ENCODE results near the gene CLEC16A. TPM values are rescaled to one million over a fixed set of nuclear protein-coding genes. Genes with fewer than 3 reads are reported as not detected.

CLEC16A gene
- total RNA-seq, 1 donor from 2014 or later: 14.6 TPM

- H3K9me3 ChIP-seq (ENCODE audit: control insufficient read depth in 3 of 3, low read length in 3 of 3): no peaks in the 10 kb centered on the region
- H3K27ac ChIP-seq (ENCODE audit: low read depth, low read length): no peak overlapping the region
- H3K4me1 ChIP-seq (ENCODE audit: control insufficient read depth in 3 of 3, insufficient read depth in 3 of 3, low read length in 3 of 3): peaks cover 0 to 8% (median 2%) of the 10 kb centered on the region in 3 donors
- H3K36me3 ChIP-seq (ENCODE audit: control insufficient read depth in 3 of 3, insufficient read depth in 3 of 3, low read length in 3 of 3): no peaks in the 10 kb centered on the region
- no peaks in the 10 kb centered on the region for H3K27me3 ChIP-seq (ENCODE audit: control insufficient read depth in 3 of 3, insufficient read depth in 3 of 3, low read length in 3 of 3)
- H3K9ac ChIP-seq (ENCODE audit: low read depth in 1 of 3, low read length in 3 of 3): no peak overlapping the region
- no peak overlapping the region for H3K4me3 ChIP-seq (ENCODE audit: low read length in 3 of 3)
Measured at GRCh38 chr16:11152677-11153331, 208.4 kb downstream of the CLEC16A start.

- H3K36me3 ChIP-seq (ENCODE audit: control insufficient read depth in 3 of 3, insufficient read depth in 3 of 3, low read length in 3 of 3): no peaks in the 10 kb centered on the region
Measured at GRCh38 chr16:11155284-11155806, 211.0 kb downstream of the CLEC16A start.

GRCh38 chr16:11156401-11156800 is 212.0 kb downstream of the CLEC16A start:
- peaks cover 0 to 4% (median 0%) of the 10 kb centered on the region in 3 donors for H3K9me3 ChIP-seq (ENCODE audit: control insufficient read depth in 3 of 3, low read length in 3 of 3)
- H3K27ac ChIP-seq (ENCODE audit: low read depth, low read length): no peak overlapping the region
- H3K4me3 ChIP-seq (ENCODE audit: low read length in 3 of 3): no peak overlapping the region
- no peaks in the 10 kb centered on the region for H3K27me3 ChIP-seq (ENCODE audit: control insufficient read depth in 3 of 3, insufficient read depth in 3 of 3, low read length in 3 of 3)
- H3K36me3 ChIP-seq (ENCODE audit: control insufficient read depth in 3 of 3, insufficient read depth in 3 of 3, low read length in 3 of 3): no peaks in the 10 kb centered on the region
- no peak overlapping the region for H3K9ac ChIP-seq (ENCODE audit: low read depth in 1 of 3, low read length in 3 of 3)
- peaks cover 6 to 20% (median 20%) of the 10 kb centered on the region in 3 donors for H3K4me1 ChIP-seq (ENCODE audit: control insufficient read depth in 3 of 3, insufficient read depth in 3 of 3, low read length in 3 of 3)

More at GRCh38 chr16:11155284-11155806, 211.0 kb downstream of the CLEC16A start:
- Histone ChIP-seq H3K4me3 (ENCODE audit: low read length in 3 of 3) (no peak overlapping the region), H3K27me3 (ENCODE audit: control insufficient read depth in 3 of 3, insufficient read depth in 3 of 3, low read length in 3 of 3) (no peaks in the 10 kb centered on the region), H3K9me3 (ENCODE audit: control insufficient read depth in 3 of 3, low read length in 3 of 3) (peaks cover 0 to under 1% (median 0%) of the 10 kb centered on the region in 3 donors), H3K4me1 (ENCODE audit: control insufficient read depth in 3 of 3, insufficient read depth in 3 of 3, low read length in 3 of 3) (peaks cover 2 to 15% (median 12%) of the 10 kb centered on the region in 3 donors), H3K9ac (ENCODE audit: low read depth in 1 of 3, low read length in 3 of 3) (no peak overlapping the region), H3K27ac (ENCODE audit: low read depth, low read length) (no peak overlapping the region)

- Histone ChIP-seq H3K27me3 (ENCODE audit: control insufficient read depth in 3 of 3, insufficient read depth in 3 of 3, low read length in 3 of 3) (no peaks in the 10 kb centered on the region), H3K4me3 (ENCODE audit: low read length in 3 of 3) (no peak overlapping the region), H3K27ac (ENCODE audit: low read depth, low read length) (no peak overlapping the region), H3K4me1 (ENCODE audit: control insufficient read depth in 3 of 3, insufficient read depth in 3 of 3, low read length in 3 of 3) (peaks cover 12 to 27% (median 27%) of the 10 kb centered on the region in 3 donors), H3K9me3 (ENCODE audit: control insufficient read depth in 3 of 3, low read length in 3 of 3) (peaks cover 0 to 4% (median 0%) of the 10 kb centered on the region in 3 donors), H3K9ac (ENCODE audit: low read depth in 1 of 3, low read length in 3 of 3) (no peak overlapping the region), H3K36me3 (ENCODE audit: control insufficient read depth in 3 of 3, insufficient read depth in 3 of 3, low read length in 3 of 3) (no peaks in the 10 kb centered on the region)
Measured at GRCh38 chr16:11157143-11157542, 212.8 kb downstream of the CLEC16A start.

- no peak overlapping the region for H3K9ac ChIP-seq (ENCODE audit: low read depth in 1 of 3, low read length in 3 of 3)
- peaks cover 0 to 4% (median 0%) of the 10 kb centered on the region in 3 donors for H3K9me3 ChIP-seq (ENCODE audit: control insufficient read depth in 3 of 3, low read length in 3 of 3)
- H3K27me3 ChIP-seq (ENCODE audit: control insufficient read depth in 3 of 3, insufficient read depth in 3 of 3, low read length in 3 of 3): no peaks in the 10 kb centered on the region
- H3K27ac ChIP-seq (ENCODE audit: low read depth, low read length): no peak overlapping the region
- no peak overlapping the region for H3K4me3 ChIP-seq (ENCODE audit: low read length in 3 of 3)
- peaks cover 21 to 36% (median 31%) of the 10 kb centered on the region in 3 donors for H3K4me1 ChIP-seq (ENCODE audit: control insufficient read depth in 3 of 3, insufficient read depth in 3 of 3, low read length in 3 of 3)
- no peaks in the 10 kb centered on the region for H3K36me3 ChIP-seq (ENCODE audit: control insufficient read depth in 3 of 3, insufficient read depth in 3 of 3, low read length in 3 of 3)
Measured at GRCh38 chr16:11158018-11158417, 213.7 kb downstream of the CLEC16A start.

GRCh38 chr16:11159282-11159681 is 214.9 kb downstream of the CLEC16A start:
- H3K27me3 ChIP-seq (ENCODE audit: control insufficient read depth in 3 of 3, insufficient read depth in 3 of 3, low read length in 3 of 3): no peaks in the 10 kb centered on the region
- no peaks in the 10 kb centered on the region for H3K36me3 ChIP-seq (ENCODE audit: control insufficient read depth in 3 of 3, insufficient read depth in 3 of 3, low read length in 3 of 3)
- H3K4me3 ChIP-seq (ENCODE audit: low read length in 3 of 3): no peak overlapping the region
- H3K4me1 ChIP-seq (ENCODE audit: control insufficient read depth in 3 of 3, insufficient read depth in 3 of 3, low read length in 3 of 3): peaks cover 26 to 43% (median 39%) of the 10 kb centered on the region in 3 donors
- no peak overlapping the region for H3K9ac ChIP-seq (ENCODE audit: low read depth in 1 of 3, low read length in 3 of 3)
- no peak overlapping the region for H3K27ac ChIP-seq (ENCODE audit: low read depth, low read length)
- H3K9me3 ChIP-seq (ENCODE audit: control insufficient read depth in 3 of 3, low read length in 3 of 3): peaks cover 0 to 4% (median 0%) of the 10 kb centered on the region in 3 donors

GRCh38 chr16:11160676-11161115 is 216.3 kb downstream of the CLEC16A start:
- Histone ChIP-seq H3K9me3 (ENCODE audit: control insufficient read depth in 3 of 3, low read length in 3 of 3) (peaks cover 0 to 4% (median 0%) of the 10 kb centered on the region in 3 donors), H3K27me3 (ENCODE audit: control insufficient read depth in 3 of 3, insufficient read depth in 3 of 3, low read length in 3 of 3) (no peaks in the 10 kb centered on the region), H3K27ac (ENCODE audit: low read depth, low read length) (peak overlapping the region; percentile 85), H3K36me3 (ENCODE audit: control insufficient read depth in 3 of 3, insufficient read depth in 3 of 3, low read length in 3 of 3) (no peaks in the 10 kb centered on the region), H3K4me3 (ENCODE audit: low read length in 3 of 3) (no peak overlapping the region), H3K9ac (ENCODE audit: low read depth in 1 of 3, low read length in 3 of 3) (no peak overlapping the region), H3K4me1 (ENCODE audit: control insufficient read depth in 3 of 3, insufficient read depth in 3 of 3, low read length in 3 of 3) (peaks cover 26 to 50% (median 39%) of the 10 kb centered on the region in 3 donors)

- H3K36me3 ChIP-seq (ENCODE audit: control insufficient read depth in 3 of 3, insufficient read depth in 3 of 3, low read length in 3 of 3): peaks cover 0 to 3% (median 0%) of the 10 kb centered on the region in 3 donors
- peak overlapping the region in 2 of 3 donors; percentile 75 to 78 for H3K9ac ChIP-seq (ENCODE audit: low read depth in 1 of 3, low read length in 3 of 3)
- H3K27ac ChIP-seq (ENCODE audit: low read depth, low read length): peak overlapping the region; percentile 85
- H3K27me3 ChIP-seq (ENCODE audit: control insufficient read depth in 3 of 3, insufficient read depth in 3 of 3, low read length in 3 of 3): no peaks in the 10 kb centered on the region
- peak overlapping the region in 2 of 3 donors; percentile 16 to 51 for H3K4me3 ChIP-seq (ENCODE audit: low read length in 3 of 3)
- H3K9me3 ChIP-seq (ENCODE audit: control insufficient read depth in 3 of 3, low read length in 3 of 3): peaks cover 0 to 4% (median 0%) of the 10 kb centered on the region in 3 donors
- H3K4me1 ChIP-seq (ENCODE audit: control insufficient read depth in 3 of 3, insufficient read depth in 3 of 3, low read length in 3 of 3): peaks cover 26 to 53% (median 45%) of the 10 kb centered on the region in 3 donors
Measured at GRCh38 chr16:11161439-11161838, 217.1 kb downstream of the CLEC16A start.

GRCh38 chr16:11161974-11162373 is 217.6 kb downstream of the CLEC16A start:
- peaks cover 2 to 8% (median 4%) of the 10 kb centered on the region in 3 donors for H3K36me3 ChIP-seq (ENCODE audit: control insufficient read depth in 3 of 3, insufficient read depth in 3 of 3, low read length in 3 of 3)
- peak overlapping the region in 2 of 3 donors; percentile 51 to 59 for H3K4me3 ChIP-seq (ENCODE audit: low read length in 3 of 3)
- no peaks in the 10 kb centered on the region for H3K27me3 ChIP-seq (ENCODE audit: control insufficient read depth in 3 of 3, insufficient read depth in 3 of 3, low read length in 3 of 3)
- H3K27ac ChIP-seq (ENCODE audit: low read depth, low read length): peak overlapping the region; percentile 85
- H3K9ac ChIP-seq (ENCODE audit: low read depth in 1 of 3, low read length in 3 of 3): peak overlapping the region; percentile 36 to 78 (median 75)
- peaks cover 0 to 4% (median 0%) of the 10 kb centered on the region in 3 donors for H3K9me3 ChIP-seq (ENCODE audit: control insufficient read depth in 3 of 3, low read length in 3 of 3)
- H3K4me1 ChIP-seq (ENCODE audit: control insufficient read depth in 3 of 3, insufficient read depth in 3 of 3, low read length in 3 of 3): peaks cover 26 to 53% (median 45%) of the 10 kb centered on the region in 3 donors

All from skeletal muscle tissue (tissue), 4 donors.